Loucy (cell line): ENCODE results near the gene KIF13A.

ENCODE experiments used
- H2AFZ ChIP-seq: fragments of 200-600 bp; sonication (generic); 2 replicates; pipeline ENCODE4 v1.6.0; 2016; ENCODE audit warnings: antibody characterized with exemption, mild to moderate bottlenecking, low read length, moderate library complexity
- H3F3A ChIP-seq: fragments of 200-600 bp; 2 replicates; pipeline ENCODE4 v1.6.0; 2016; ENCODE audit warnings: antibody characterized with exemption, low read depth, mild to moderate bottlenecking
- H3K27me3 ChIP-seq: fragments of 200-600 bp; sonication (generic); 2 replicates; pipeline ENCODE4 v1.6.1; 2014; ENCODE audit warnings: low read length, mild to moderate bottlenecking; ENCODE audit not compliant: insufficient read depth, poor library complexity, severe bottlenecking
- H3K36me3 ChIP-seq: fragments of 200-600 bp; sonication (generic); 2 replicates; pipeline ENCODE4 v1.6.1; 2016; ENCODE audit warnings: low read length; ENCODE audit not compliant: insufficient read depth
- H3K4me1 ChIP-seq: fragments of 200-600 bp; sonication (generic); 2 replicates; pipeline ENCODE4 v1.5.1; 2014; ENCODE audit warnings: low read length, mild to moderate bottlenecking; ENCODE audit not compliant: insufficient read depth, poor library complexity, severe bottlenecking
- H3K4me2 ChIP-seq: fragments of 200-600 bp; sonication (generic); 2 replicates; pipeline ENCODE4 v1.6.0; 2014; ENCODE audit warnings: antibody characterized with exemption, low read length, low read depth, mild to moderate bottlenecking; ENCODE audit not compliant: poor library complexity, severe bottlenecking
- H3K4me3 ChIP-seq: fragments of 200-600 bp; sonication (generic); 2 replicates; pipeline ENCODE4 v1.5.1; 2014; ENCODE audit warnings: low read length, mild to moderate bottlenecking, mixed read lengths; ENCODE audit not compliant: poor library complexity, severe bottlenecking
- H3K79me2 ChIP-seq: fragments of 200-600 bp; sonication (generic); 2 replicates; pipeline ENCODE4 v1.6.1; 2014; ENCODE audit warnings: low read length; ENCODE audit not compliant: insufficient read depth
- H3K9ac ChIP-seq: fragments of 200-600 bp; sonication (generic); 2 replicates; pipeline ENCODE4 v1.6.0; 2014; ENCODE audit warnings: mild to moderate bottlenecking, low read depth, low read length, moderate library complexity; ENCODE audit not compliant: poor library complexity, severe bottlenecking
- H3K9me2 ChIP-seq: fragments of 200-600 bp; sonication (generic); replicated peaks from 2 replicates; pipeline ENCODE4 v1.6.1; 2016; ENCODE audit warnings: low read depth, low read length, mixed read lengths
- H3K9me3 ChIP-seq: fragments of 200-600 bp; sonication (generic); 2 replicates; pipeline ENCODE4 v1.6.1; 2014; ENCODE audit warnings: mild to moderate bottlenecking, antibody characterized with exemption, low read length, low read depth; ENCODE audit not compliant: insufficient read depth
- H4K20me1 ChIP-seq: fragments of 200-600 bp; sonication (generic); 2 replicates; pipeline ENCODE4 v1.6.0; 2014; ENCODE audit warnings: antibody characterized with exemption, low read length, mild to moderate bottlenecking; ENCODE audit not compliant: insufficient read depth, poor library complexity, severe bottlenecking
- EZH2phosphoT487 ChIP-seq: fragments of 200-600 bp; IDR thresholded peaks from 2 replicates; pipeline ENCODE4 v1.6.1; 2018; ENCODE audit warnings: antibody characterized with exemption, mild to moderate bottlenecking, moderate library complexity, borderline replicate concordance
- TF ChIP-seq, protein P1 (sequence below): fragments of 200-600 bp; sonication (generic); conservative IDR thresholded peaks from 2 replicates; pipeline ENCODE4 v1.5.1; 2014; ENCODE audit warnings: mild to moderate bottlenecking, antibody characterized with exemption, low read length

Gene KIF13A

DNA sequence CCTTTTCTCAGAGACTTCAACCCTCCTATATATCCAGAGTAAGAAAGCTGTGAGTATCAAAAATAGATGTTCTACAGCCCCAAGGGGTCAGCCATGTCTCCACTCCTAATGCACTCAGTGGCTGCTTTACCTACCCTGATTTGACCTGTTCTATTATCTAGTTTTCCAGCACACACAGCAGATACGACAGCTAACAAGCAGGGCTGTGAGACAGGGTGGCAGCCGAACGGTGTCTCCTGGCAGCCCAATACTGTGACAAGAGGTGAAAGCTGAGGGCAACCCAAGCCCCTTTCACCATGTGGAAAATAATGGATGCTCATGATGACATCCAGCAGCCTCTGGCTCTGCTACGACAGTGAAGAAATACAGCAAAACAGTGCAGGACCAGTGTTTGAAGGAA is 67.9 kb downstream of the KIF13A start:
- Histone ChIP-seq H3K9me3 (no peaks in the 10 kb centered on the region), H3K9ac (no peak overlapping the region), H3K36me3 (no peaks in the 10 kb centered on the region), H3F3A (no peaks in the 10 kb centered on the region), H3K4me2 (no peak overlapping the region), H2AFZ (no peak overlapping the region), H3K79me2 (no peaks in the 10 kb centered on the region), H3K4me1 (no peaks in the 10 kb centered on the region), H3K27me3 (no peaks in the 10 kb centered on the region), H3K9me2 (no peaks in the 10 kb centered on the region), H4K20me1 (no peaks in the 10 kb centered on the region), H3K4me3 (no peak overlapping the region)
- TF ChIP-seq EZH2phosphoT487 = no peak
- TF ChIP-seq, protein P1, sequence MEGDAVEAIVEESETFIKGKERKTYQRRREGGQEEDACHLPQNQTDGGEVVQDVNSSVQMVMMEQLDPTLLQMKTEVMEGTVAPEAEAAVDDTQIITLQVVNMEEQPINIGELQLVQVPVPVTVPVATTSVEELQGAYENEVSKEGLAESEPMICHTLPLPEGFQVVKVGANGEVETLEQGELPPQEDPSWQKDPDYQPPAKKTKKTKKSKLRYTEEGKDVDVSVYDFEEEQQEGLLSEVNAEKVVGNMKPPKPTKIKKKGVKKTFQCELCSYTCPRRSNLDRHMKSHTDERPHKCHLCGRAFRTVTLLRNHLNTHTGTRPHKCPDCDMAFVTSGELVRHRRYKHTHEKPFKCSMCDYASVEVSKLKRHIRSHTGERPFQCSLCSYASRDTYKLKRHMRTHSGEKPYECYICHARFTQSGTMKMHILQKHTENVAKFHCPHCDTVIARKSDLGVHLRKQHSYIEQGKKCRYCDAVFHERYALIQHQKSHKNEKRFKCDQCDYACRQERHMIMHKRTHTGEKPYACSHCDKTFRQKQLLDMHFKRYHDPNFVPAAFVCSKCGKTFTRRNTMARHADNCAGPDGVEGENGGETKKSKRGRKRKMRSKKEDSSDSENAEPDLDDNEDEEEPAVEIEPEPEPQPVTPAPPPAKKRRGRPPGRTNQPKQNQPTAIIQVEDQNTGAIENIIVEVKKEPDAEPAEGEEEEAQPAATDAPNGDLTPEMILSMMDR = no peak

DNA sequence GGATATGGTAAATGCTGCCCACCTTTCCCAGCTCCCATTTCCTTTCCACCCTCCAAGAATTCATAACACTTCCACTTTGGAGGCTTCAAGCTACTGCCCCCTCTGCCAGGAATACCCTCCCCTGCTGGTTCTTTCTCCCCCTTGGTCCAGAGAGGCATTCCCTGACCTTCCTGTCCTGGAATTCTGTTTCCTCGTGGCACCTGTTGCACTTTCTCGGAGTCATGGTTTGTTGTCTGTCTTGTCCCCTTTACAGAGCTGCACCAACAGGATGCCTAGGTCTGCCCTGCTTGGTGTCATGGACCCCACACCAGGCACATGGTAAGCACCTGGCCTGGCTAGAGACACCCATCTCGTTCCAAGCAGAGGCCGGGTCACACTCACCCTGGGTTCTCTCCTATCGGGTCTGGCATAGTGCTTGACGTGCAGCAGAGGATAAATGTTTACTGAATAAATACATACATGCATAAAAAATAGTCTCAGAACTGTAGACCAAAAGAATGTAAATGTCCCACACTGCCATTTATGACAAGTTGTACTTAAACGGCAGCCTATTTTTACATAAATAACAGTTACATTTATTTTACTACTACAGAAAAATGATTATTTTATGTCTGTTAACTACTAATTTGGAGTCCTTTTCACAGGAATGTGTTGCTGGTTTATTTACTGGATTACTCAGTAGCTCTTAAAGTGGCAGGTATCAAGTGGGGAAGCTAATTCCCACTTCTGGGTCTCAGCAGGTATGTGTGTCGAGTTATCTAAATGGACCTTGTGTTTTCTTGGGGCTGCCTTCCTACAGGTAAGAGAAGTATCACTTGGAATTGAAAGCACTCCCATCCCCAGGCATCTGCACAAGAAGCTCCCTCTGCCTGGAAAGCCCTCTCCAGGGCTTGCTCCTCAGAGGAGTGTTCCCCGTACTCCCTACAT is 69.3 kb downstream of the KIF13A start:
- no peaks in the 10 kb centered on the region for H3K79me2 ChIP-seq
- no peak overlapping the region for H2AFZ ChIP-seq
- H3K9ac ChIP-seq = no peak overlapping the region
- H3K4me1 ChIP-seq = no peaks in the 10 kb centered on the region
- TF ChIP-seq EZH2phosphoT487 = no peak
- TF ChIP-seq, protein P1 = no peak
- H3K4me2 ChIP-seq = no peak overlapping the region
- no peaks in the 10 kb centered on the region for H3K36me3 ChIP-seq
- no peaks in the 10 kb centered on the region for H3K9me3 ChIP-seq
- H3F3A ChIP-seq = no peaks in the 10 kb centered on the region
- no peaks in the 10 kb centered on the region for H3K9me2 ChIP-seq
- no peak overlapping the region for H3K4me3 ChIP-seq
- H4K20me1 ChIP-seq = no peaks in the 10 kb centered on the region
- H3K27me3 ChIP-seq = no peaks in the 10 kb centered on the region

GRCh38 chr6:17914651-17915050 is 72.8 kb downstream of the KIF13A start:
- TF ChIP-seq EZH2phosphoT487 = no peak
- TF ChIP-seq, protein P1 = no peak
- H3K9me2 ChIP-seq = no peaks in the 10 kb centered on the region
- H3K9ac ChIP-seq = no peak overlapping the region
- no peaks in the 10 kb centered on the region for H3K9me3 ChIP-seq
- H3K27me3 ChIP-seq = no peaks in the 10 kb centered on the region
- H2AFZ ChIP-seq = no peak overlapping the region
- no peaks in the 10 kb centered on the region for H3K4me1 ChIP-seq
- H3K4me3 ChIP-seq = no peak overlapping the region
- no peaks in the 10 kb centered on the region for H3K36me3 ChIP-seq
- no peaks in the 10 kb centered on the region for H3F3A ChIP-seq
- no peaks in the 10 kb centered on the region for H4K20me1 ChIP-seq
- no peaks in the 10 kb centered on the region for H3K79me2 ChIP-seq
- no peak overlapping the region for H3K4me2 ChIP-seq
